Esophagus muscularis mucosa (tissue), 4 donors: ENCODE measurements around the gene SLC1A1.

ENCODE experiments used
- EP300 ChIP-seq: sonication (generic); formaldehyde crosslinking; IDR thresholded peaks from one replicate; pipeline ENCODE4 v1.6.1; 2017; ENCODE audit warnings: antibody characterized with exemption
- POLR2A ChIP-seq: fragments of 450-650 bp; IDR thresholded peaks from one replicate; pipeline ENCODE4 v1.6.1; 2017; ENCODE audit warnings: antibody characterized with exemption, moderate library complexity, mild to moderate bottlenecking, low read depth
- POLR2AphosphoS5 ChIP-seq, 2 donors: sonication (generic); formaldehyde crosslinking; IDR thresholded peaks; one replicate each; pipeline ENCODE4 v1.6.1; 2017; ENCODE audit warnings: antibody characterized with exemption in 2 of 2
- TF ChIP-seq, protein P1 (sequence below), 3 experiments: fragments of 200-600 bp in 2 of 3; fragments of 450-650 bp in 1 of 3; sonication (generic) in 2 of 3; IDR thresholded peaks; one replicate each; pipeline ENCODE4 v1.5.1; 2017 to 2019; ENCODE audit warnings: antibody characterized with exemption in 3 of 3, mild to moderate bottlenecking in 2 of 3, moderate library complexity in 1 of 3

DNA sequence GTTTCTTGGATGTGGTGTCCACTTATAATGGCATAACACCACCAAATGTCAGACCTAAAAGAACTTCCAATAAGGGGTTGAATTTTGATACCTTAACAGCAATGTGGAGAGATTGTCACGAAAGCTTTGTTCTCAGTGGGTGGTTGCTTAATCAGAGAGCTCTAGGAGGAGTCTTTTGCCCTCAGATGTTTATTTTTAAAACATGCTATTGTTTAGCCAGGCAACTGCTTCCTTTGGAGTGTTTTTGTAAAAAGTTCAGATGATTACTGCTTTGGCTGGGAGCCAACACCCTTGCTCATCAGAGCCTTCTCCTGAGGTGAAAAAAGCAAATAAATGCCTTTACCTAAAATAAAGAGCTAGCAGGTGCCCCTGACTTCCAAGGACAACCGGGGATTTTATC is 65.0 kb downstream of the SLC1A1 start:
- TF ChIP-seq, protein P1, sequence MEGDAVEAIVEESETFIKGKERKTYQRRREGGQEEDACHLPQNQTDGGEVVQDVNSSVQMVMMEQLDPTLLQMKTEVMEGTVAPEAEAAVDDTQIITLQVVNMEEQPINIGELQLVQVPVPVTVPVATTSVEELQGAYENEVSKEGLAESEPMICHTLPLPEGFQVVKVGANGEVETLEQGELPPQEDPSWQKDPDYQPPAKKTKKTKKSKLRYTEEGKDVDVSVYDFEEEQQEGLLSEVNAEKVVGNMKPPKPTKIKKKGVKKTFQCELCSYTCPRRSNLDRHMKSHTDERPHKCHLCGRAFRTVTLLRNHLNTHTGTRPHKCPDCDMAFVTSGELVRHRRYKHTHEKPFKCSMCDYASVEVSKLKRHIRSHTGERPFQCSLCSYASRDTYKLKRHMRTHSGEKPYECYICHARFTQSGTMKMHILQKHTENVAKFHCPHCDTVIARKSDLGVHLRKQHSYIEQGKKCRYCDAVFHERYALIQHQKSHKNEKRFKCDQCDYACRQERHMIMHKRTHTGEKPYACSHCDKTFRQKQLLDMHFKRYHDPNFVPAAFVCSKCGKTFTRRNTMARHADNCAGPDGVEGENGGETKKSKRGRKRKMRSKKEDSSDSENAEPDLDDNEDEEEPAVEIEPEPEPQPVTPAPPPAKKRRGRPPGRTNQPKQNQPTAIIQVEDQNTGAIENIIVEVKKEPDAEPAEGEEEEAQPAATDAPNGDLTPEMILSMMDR (IDR thresholded peaks at IDR 0.05): no peak
- TF ChIP-seq EP300 (no peak), POLR2A (no peak), POLR2AphosphoS5 (IDR thresholded peaks at IDR 0.05) (no peak)
